ENCODE data around the gene TMEM132C. TPM values are rescaled to one million over a fixed set of nuclear protein-coding genes. Genes with fewer than 3 reads are reported as not detected.
A peak's percentile ranks its signal among the peaks of the same experiment; 100 is the strongest.

TMEM132C gene
- 1 to 10 TPM; 2.4 to 5.5 (median 3.3) TPM for total RNA-seq

DNA sequence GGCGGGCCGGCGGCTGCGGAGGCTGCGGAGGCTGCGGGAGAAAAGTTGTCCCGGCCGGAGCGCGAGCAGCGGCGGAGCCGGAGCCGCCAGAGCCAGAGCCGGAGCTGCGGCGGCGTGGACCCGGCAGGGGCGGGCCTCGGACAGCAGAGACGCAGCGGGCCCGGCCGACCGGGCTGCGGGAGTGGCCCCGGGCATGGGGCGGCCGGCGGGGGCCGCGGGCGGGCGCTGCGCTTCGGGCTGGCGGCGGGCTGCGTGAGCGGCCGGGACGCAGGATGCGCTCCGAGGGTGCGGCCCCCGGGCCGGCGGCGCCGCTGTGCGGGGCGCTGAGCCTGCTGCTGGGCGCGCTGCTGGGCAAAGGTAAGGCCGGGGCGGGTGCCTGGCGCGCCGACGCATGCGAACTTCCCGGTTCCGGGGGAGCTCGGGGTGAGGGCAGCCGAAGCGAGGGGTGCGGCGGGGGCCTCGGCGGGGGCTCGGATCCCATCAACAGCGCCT lies at the start of gene TMEM132C:
Gene TMEM132C, plus strand, starts transcription at position 40 of the 492 bp plus-strand sequence. Its CDS starts 233 bp downstream, at position 273.
- TF ChIP-seq EP300 (IDR thresholded peaks at IDR 0.05) (no peak), POLR2A (IDR thresholded peaks at IDR 0.05) (no peak), POLR2AphosphoS5 (IDR thresholded peaks at IDR 0.05) (no peak)
- TF ChIP-seq, protein P1, sequence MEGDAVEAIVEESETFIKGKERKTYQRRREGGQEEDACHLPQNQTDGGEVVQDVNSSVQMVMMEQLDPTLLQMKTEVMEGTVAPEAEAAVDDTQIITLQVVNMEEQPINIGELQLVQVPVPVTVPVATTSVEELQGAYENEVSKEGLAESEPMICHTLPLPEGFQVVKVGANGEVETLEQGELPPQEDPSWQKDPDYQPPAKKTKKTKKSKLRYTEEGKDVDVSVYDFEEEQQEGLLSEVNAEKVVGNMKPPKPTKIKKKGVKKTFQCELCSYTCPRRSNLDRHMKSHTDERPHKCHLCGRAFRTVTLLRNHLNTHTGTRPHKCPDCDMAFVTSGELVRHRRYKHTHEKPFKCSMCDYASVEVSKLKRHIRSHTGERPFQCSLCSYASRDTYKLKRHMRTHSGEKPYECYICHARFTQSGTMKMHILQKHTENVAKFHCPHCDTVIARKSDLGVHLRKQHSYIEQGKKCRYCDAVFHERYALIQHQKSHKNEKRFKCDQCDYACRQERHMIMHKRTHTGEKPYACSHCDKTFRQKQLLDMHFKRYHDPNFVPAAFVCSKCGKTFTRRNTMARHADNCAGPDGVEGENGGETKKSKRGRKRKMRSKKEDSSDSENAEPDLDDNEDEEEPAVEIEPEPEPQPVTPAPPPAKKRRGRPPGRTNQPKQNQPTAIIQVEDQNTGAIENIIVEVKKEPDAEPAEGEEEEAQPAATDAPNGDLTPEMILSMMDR (IDR thresholded peaks at IDR 0.05) = no peak
- no CpG with 5 or more reads among the region's 73 CpGs for WGBS, 2 donors (ENCODE audit: low coverage in 1 of 2)
- peaks cover 0 to 21% (median 0%) of the 10 kb centered on the region in 3 donors for H3K9me3 ChIP-seq
- H3K27me3 ChIP-seq = peaks cover 87% of the 10 kb centered on the region
- peak within 1 kb of the TSS; percentile 1 to 54 for H3K4me3 ChIP-seq
- peak within 1 kb of the TSS in 2 of 4 donors; percentile 24 to 61 for H3K27ac ChIP-seq
- H3K4me1 ChIP-seq = peaks cover 0 to 25% (median 0%) of the 10 kb centered on the region in 3 donors
- no peaks in the 10 kb centered on the region for H3K36me3 ChIP-seq
- ATAC-seq = peak; percentile 29

DNA sequence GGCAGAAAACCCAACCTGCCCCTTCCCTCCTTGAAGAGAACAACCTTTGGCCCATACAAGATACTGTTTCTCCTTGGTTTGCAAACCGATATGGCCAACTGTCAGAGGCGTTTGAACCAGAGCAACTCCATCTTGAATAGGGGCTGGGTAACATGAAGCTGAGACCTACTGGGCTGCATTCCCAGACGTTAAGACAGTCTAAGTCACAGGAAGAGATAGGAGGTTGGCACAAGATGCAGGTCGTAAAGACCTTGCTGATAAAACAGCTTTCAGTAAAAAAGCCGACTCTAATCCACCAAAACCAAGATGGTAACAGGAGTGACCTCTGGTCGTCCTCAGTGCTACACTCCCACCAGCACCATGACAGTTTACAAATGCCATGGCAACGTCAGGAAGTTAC lies 42.7 kb upstream of the TMEM132C start:
- TF ChIP-seq, protein P1 (IDR thresholded peaks at IDR 0.05) = no peak
- no peak for TF ChIP-seq POLR2A (IDR thresholded peaks at IDR 0.05)
- no peak for TF ChIP-seq EP300 (IDR thresholded peaks at IDR 0.05)
- TF ChIP-seq POLR2AphosphoS5 (IDR thresholded peaks at IDR 0.05) = no peak
- Histone ChIP-seq H3K4me1 (no peaks in the 10 kb centered on the region), H3K36me3 (no peaks in the 10 kb centered on the region), H3K4me3 (no peak overlapping the region), H3K27ac (no peak overlapping the region), H3K27me3 (peaks cover 32% of the 10 kb centered on the region), H3K9me3 (no peaks in the 10 kb centered on the region)
- WGBS, 2 donors (ENCODE audit: low coverage in 1 of 2) = 39 to 57% methylated on average over 1 to 5 of the region's 7 CpGs
- no peak for ATAC-seq

DNA sequence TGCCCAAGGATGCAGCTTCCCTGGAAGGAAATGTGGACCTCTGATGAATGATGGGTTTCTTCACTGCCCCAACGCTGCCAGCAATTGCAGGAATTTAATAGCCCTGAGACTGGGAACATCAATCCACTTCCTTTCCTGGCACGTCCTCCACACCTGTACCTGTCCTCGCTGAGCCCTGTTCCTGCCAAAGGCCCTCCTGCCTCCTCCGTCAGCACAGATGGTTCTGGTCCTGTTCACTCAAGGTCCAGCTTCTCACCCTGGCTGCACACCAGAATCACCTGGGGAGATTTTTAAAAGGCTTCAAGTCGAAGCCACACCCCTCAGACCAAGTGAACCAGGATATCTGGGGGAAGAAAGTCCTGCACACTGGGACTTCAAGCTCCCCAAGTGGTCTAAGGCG lies 38.4 kb upstream of the TMEM132C start:
- TF ChIP-seq, protein P1 (IDR thresholded peaks at IDR 0.05) = no peak
- TF ChIP-seq POLR2A (IDR thresholded peaks at IDR 0.05) = no peak
- TF ChIP-seq POLR2AphosphoS5 (IDR thresholded peaks at IDR 0.05) = no peak
- no peak for TF ChIP-seq EP300 (IDR thresholded peaks at IDR 0.05)
- Histone ChIP-seq H3K9me3 (no peaks in the 10 kb centered on the region), H3K4me1 (no peaks in the 10 kb centered on the region), H3K4me3 (no peak overlapping the region), H3K27me3 (peaks cover 38% of the 10 kb centered on the region), H3K27ac (no peak overlapping the region), H3K36me3 (no peaks in the 10 kb centered on the region)
- 50 to 60% methylated on average over 2 to 3 of the region's 6 CpGs for WGBS, 2 donors (ENCODE audit: low coverage in 1 of 2)
- no peak for ATAC-seq

DNA sequence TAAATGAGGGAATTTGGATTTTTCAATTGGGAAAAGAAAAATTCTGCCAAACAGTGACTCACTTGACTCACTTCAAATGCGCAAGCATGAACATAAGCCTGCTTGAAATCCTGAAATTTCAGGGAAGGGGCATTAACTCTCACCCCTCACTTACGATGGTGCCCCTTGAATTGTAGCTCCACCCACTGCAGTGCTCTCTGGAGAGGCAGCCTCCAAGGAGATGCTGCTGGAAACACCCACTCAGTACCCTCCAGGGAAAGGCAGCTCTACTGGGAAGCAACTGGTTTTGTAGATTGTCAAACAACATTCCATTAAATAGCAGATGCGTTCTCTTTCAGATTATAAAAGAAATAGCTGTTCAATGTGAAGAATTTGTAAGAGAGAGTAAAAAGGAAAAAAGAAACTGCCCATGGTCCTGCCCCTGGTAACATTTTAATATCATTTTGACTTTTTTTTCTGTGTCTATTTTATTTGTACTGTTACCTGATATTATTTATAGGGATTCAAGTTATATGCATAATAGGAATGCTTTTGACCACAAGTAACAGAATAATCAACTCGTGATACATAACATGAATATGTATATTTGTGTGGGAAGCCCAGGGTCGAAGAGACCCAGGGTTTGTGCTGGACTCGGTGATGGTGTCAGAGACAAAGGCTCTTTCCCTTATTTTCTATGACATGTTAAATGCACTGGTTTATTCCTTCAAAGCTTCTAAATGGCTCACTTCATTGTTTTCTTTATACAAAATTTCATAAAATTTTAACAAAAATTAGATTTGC lies 31.1 kb upstream of the TMEM132C start:
- no peak for TF ChIP-seq POLR2A (IDR thresholded peaks at IDR 0.05)
- no peak for TF ChIP-seq EP300 (IDR thresholded peaks at IDR 0.05)
- TF ChIP-seq POLR2AphosphoS5 (IDR thresholded peaks at IDR 0.05) = no peak
- TF ChIP-seq, protein P1 (IDR thresholded peaks at IDR 0.05) = no peak
- ATAC-seq = no peak
- no peak overlapping the region for H3K27ac ChIP-seq
- no peaks in the 10 kb centered on the region for H3K4me1 ChIP-seq
- H3K4me3 ChIP-seq = no peak overlapping the region
- no peaks in the 10 kb centered on the region for H3K36me3 ChIP-seq
- WGBS, 2 donors (ENCODE audit: low coverage in 1 of 2) = 51 to 53% methylated on average over 6 of the region's 6 CpGs
- peaks cover 19% of the 10 kb centered on the region for H3K27me3 ChIP-seq
- H3K9me3 ChIP-seq = peaks cover 0 to 28% (median 0%) of the 10 kb centered on the region in 3 donors

DNA sequence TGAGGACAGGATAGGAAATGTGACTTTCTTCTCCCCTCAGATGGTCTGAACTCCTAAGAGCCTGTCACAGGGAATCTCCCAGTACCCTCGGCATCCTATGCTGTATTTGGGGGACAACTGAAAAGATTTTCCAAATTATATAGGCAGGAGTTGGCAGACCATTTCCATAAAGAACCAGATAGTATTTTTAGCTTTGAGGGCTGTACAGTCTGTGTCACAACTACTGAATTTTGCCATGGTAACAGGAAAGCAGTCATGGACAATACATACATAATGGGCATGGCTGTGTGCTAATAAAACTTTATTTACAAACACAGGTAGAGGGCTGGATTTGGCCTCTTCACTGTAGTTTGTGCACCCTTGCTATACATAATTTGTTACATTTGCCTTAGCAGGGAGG lies 30.4 kb upstream of the TMEM132C start:
- TF ChIP-seq, protein P1 (IDR thresholded peaks at IDR 0.05) = no peak
- TF ChIP-seq POLR2A (IDR thresholded peaks at IDR 0.05) (no peak), EP300 (IDR thresholded peaks at IDR 0.05) (no peak), POLR2AphosphoS5 (IDR thresholded peaks at IDR 0.05) (no peak)
- no peaks in the 10 kb centered on the region for H3K4me1 ChIP-seq
- no peak overlapping the region for H3K4me3 ChIP-seq
- peaks cover 19% of the 10 kb centered on the region for H3K27me3 ChIP-seq
- H3K36me3 ChIP-seq = no peaks in the 10 kb centered on the region
- H3K9me3 ChIP-seq = peaks cover 0 to 28% (median 0%) of the 10 kb centered on the region in 3 donors
- WGBS, 2 donors (ENCODE audit: low coverage in 1 of 2) = 58 to 71% methylated on average over 1 of the region's 1 CpG
- ATAC-seq = no peak
- H3K27ac ChIP-seq = no peak overlapping the region
